ENCODE data around the gene SLC22A14. TPM values are rescaled to one million over a fixed set of nuclear protein-coding genes. Genes with fewer than 3 reads are reported as not detected.

The SLC22A14 gene
- total RNA-seq, 4 donors from 2014 or later = 0.28 TPM; not detected in 3

DNA sequence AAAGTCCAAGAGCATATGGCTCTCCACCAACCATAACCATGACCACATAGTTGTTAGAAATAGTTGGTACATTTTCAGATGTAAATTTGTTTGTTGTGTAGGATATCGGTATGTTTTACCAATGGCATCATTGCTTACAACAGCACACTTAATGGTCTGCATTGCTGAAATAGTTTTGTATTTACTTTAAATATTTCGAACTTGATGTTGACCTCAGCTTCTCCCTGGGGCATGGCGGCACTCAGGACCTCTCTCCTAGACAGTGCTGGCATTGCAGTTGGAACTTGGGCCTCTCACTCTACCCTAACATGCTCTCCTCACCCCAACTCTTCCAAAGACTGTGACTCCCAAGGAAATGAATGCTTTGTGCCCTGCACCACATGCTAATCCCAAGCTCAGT, 11.5 kb upstream of the SLC22A14 start:
- Histone ChIP-seq H3K4me3 (no peak overlapping the region), H3K9me3 (no peaks in the 10 kb centered on the region), H3K27ac (no peak overlapping the region), H3K4me1 (no peaks in the 10 kb centered on the region), H3K27me3 (no peaks in the 10 kb centered on the region), H3K36me3 (no peaks in the 10 kb centered on the region)
- DNase-seq = no peak
- TF ChIP-seq, protein P1, sequence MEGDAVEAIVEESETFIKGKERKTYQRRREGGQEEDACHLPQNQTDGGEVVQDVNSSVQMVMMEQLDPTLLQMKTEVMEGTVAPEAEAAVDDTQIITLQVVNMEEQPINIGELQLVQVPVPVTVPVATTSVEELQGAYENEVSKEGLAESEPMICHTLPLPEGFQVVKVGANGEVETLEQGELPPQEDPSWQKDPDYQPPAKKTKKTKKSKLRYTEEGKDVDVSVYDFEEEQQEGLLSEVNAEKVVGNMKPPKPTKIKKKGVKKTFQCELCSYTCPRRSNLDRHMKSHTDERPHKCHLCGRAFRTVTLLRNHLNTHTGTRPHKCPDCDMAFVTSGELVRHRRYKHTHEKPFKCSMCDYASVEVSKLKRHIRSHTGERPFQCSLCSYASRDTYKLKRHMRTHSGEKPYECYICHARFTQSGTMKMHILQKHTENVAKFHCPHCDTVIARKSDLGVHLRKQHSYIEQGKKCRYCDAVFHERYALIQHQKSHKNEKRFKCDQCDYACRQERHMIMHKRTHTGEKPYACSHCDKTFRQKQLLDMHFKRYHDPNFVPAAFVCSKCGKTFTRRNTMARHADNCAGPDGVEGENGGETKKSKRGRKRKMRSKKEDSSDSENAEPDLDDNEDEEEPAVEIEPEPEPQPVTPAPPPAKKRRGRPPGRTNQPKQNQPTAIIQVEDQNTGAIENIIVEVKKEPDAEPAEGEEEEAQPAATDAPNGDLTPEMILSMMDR (IDR thresholded peaks at IDR 0.05) = no peak
- TF ChIP-seq POLR2A (IDR thresholded peaks at IDR 0.05) = no peak
- intact Hi-C loops (cut with DNase I; ENCODE audit: low total_unique reads) = no loop called here

DNA sequence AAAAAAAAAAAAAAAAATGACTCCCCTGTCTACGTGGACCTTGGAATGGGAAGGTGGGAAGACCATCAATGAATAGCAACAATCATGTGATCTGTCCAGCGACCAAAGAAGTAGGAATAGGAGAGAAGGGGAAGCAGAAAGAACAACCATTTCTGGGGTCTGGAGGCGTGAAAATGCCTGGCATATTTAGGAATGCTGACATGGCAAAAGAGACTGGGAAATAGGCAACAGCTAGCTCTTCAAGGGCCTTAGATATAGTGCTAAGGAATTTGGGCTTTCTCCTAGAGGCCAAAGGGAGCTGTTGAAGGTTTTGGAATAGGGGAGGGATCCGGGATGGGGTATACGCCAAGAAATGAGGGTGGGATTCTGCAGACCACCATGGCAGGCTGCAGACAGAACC, 10.5 kb upstream of the SLC22A14 start:
- Histone ChIP-seq H3K36me3 (no peaks in the 10 kb centered on the region), H3K27ac (no peak overlapping the region), H3K27me3 (no peaks in the 10 kb centered on the region), H3K4me3 (no peak overlapping the region), H3K4me1 (no peaks in the 10 kb centered on the region), H3K9me3 (no peaks in the 10 kb centered on the region)
- intact Hi-C loops (cut with DNase I; ENCODE audit: low total_unique reads) = no loop called here
- TF ChIP-seq, protein P1 (IDR thresholded peaks at IDR 0.05) = no peak
- no peak for TF ChIP-seq POLR2A (IDR thresholded peaks at IDR 0.05)
- no peak for DNase-seq

DNA sequence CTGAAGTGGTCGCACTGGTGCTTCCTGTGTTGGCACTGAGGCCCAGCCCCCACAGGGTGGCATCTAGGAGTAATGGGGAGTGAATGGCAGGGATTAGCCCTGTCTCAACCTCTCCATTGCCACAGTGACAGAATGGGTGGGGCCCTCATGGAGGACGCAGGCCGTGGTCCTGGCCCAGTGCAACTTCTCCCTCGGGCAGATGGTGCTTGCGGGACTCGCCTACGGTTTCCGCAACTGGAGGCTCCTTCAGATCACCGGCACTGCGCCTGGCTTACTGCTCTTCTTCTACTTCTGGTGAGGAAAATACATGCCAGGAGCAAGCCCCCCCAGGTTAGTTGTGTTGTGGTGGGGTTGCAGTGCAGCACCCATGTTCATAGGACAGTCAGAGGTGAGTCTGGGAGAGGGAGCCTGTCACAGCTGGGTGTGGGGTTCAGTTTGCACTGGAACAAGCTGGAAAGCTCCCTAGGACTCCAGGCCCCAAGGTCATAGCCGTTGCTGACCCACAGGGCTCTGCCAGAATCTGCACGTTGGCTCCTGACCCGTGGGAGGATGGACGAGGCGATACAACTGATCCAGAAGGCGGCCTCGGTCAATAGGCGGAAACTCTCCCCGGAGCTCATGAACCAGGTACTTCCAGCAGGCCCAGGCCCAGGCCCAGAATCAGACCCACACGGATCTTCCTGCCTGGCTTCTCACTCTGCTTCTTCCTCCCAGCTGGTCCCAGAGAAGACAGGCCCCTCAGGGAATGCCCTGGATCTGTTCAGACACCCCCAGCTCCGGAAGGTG, 7.0 kb upstream of the SLC22A14 start:
- Histone ChIP-seq H3K4me3 (no peak overlapping the region), H3K27ac (no peak overlapping the region), H3K9me3 (no peaks in the 10 kb centered on the region), H3K4me1 (no peaks in the 10 kb centered on the region), H3K36me3 (no peaks in the 10 kb centered on the region), H3K27me3 (no peaks in the 10 kb centered on the region)
- TF ChIP-seq POLR2A (IDR thresholded peaks at IDR 0.05) = no peak
- TF ChIP-seq, protein P1 (IDR thresholded peaks at IDR 0.05) = no peak
- intact Hi-C loops (cut with DNase I; ENCODE audit: low total_unique reads) = no loop called here
- DNase-seq = no peak

DNA sequence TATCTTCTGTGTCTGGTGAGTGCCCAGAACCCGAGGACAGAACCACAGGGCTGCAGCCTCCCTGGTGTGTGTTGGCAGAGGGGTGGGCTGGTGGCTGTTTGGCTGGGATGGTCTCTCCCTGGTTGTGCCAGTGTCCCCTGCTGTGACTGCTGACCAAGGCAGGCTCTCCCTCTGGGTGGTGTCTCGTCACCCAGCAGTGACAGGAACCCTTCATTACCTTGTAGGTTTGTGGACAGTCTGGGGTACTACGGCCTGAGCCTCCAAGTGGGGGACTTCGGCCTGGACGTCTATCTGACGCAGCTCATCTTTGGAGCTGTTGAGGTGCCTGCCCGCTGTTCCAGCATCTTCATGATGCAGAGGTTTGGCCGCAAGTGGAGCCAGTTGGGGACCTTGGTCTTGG, 6.4 kb upstream of the SLC22A14 start:
- Histone ChIP-seq H3K4me1 (no peaks in the 10 kb centered on the region), H3K9me3 (no peaks in the 10 kb centered on the region), H3K4me3 (no peak overlapping the region), H3K27ac (no peak overlapping the region), H3K27me3 (no peaks in the 10 kb centered on the region), H3K36me3 (no peaks in the 10 kb centered on the region)
- intact Hi-C loops (cut with DNase I; ENCODE audit: low total_unique reads) = no loop called here
- DNase-seq = no peak
- TF ChIP-seq POLR2A (IDR thresholded peaks at IDR 0.05) = no peak
- TF ChIP-seq, protein P1 (IDR thresholded peaks at IDR 0.05) = no peak

DNA sequence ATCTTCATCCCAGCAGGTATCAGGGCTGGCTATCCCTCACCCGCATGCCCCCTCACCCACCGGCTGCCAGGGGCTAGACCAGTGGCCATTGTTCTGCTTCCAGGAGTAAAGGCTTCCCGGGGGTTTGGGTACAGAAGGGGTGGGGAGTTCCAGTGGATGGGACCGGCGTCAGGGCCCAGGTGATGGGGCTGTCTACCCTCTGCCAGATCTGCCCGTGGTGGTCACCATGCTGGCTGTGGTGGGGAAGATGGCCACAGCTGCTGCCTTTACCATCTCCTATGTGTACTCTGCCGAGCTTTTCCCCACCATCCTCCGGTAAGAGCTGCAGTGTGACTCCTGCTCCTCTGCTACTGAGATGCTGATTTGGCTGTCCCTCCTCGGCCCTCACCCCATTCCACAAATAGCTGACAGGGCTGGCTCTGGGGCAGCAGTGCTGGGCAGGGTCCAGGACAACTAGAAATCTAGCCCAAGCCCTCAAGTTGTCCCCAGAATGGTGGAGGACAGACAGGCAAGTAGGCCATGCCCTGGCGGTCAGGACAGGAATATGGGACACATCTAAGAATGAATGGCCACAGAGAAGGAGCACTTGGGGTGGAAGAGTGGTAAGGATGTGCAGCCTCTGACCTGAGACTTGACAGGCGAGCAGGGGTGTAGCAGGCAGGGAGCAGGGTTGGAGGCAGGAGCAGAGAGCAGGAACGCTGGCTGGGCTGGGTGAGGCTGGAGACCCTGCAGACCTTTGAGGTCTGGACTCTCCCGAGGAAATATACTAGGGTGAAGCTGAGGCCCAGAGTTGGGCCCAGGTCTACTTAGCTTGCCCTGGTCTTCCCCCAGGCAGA, 5.8 kb upstream of the SLC22A14 start:
- TF ChIP-seq, protein P1 (IDR thresholded peaks at IDR 0.05) = no peak
- TF ChIP-seq POLR2A (IDR thresholded peaks at IDR 0.05) = no peak
- Histone ChIP-seq H3K27me3 (no peaks in the 10 kb centered on the region), H3K4me1 (no peaks in the 10 kb centered on the region), H3K27ac (no peak overlapping the region), H3K9me3 (no peaks in the 10 kb centered on the region), H3K36me3 (no peaks in the 10 kb centered on the region), H3K4me3 (no peak overlapping the region)
- intact Hi-C loops (cut with DNase I; ENCODE audit: low total_unique reads) = no loop called here
- no peak for DNase-seq
